Measurements from ENCODE around the gene TTLL1. TPM values are rescaled to one million over a fixed set of nuclear protein-coding genes. Genes with fewer than 3 reads are reported as not detected.

The TTLL1 gene
- total RNA-seq, 1 experiment from 2014 or later, result 3.3 TPM

GRCh38 chr22:43004362-43005035 lies 84.7 kb downstream of the TTLL1 start:
- no peaks in the 10 kb centered on the region for H3K27me3 Mint-ChIP-seq (ENCODE audit: unreplicated experiment)
- peak; percentile 47 for DNase-seq
- CTCF ChIA-PET, result interaction anchor here (0.6 to 2.1 kb wide), 4 partner anchors 9 to 166 kb away, joined by 3 to 8 read pairs (median 4); partner anchors contain the start of gene PACSIN2
- TF ChIP-seq CTCF (IDR thresholded peaks at IDR 0.05; ENCODE audit: unreplicated experiment), result no peak
- no peaks in the 10 kb centered on the region for H3K9me3 Mint-ChIP-seq (ENCODE audit: low read depth, unreplicated experiment)
- BruUV-seq (replicated peaks), result no TSS peak
- peak overlapping the region; percentile 4 for H3K4me3 Mint-ChIP-seq (ENCODE audit: low read depth, unreplicated experiment)
- peak overlapping the region; percentile 11 for H3K27ac Mint-ChIP-seq (ENCODE audit: unreplicated experiment)
- intact Hi-C loops (cut with micrococcal nuclease; ENCODE audit: unreplicated experiment), result loop anchor here (2.0 kb wide), 1 partner anchor 34 kb away; no protein-coding TSS in a partner anchor
- H3K36me3 Mint-ChIP-seq (ENCODE audit: insufficient read depth, unreplicated experiment), result peaks cover 21% of the 10 kb centered on the region
- peaks cover 89% of the 10 kb centered on the region for H3K4me1 Mint-ChIP-seq (ENCODE audit: low read depth, unreplicated experiment)

- no peak for DNase-seq
- Mint-ChIP-seq H3K4me3 (ENCODE audit: low read depth, unreplicated experiment) (no peak overlapping the region), H3K27me3 (ENCODE audit: unreplicated experiment) (no peaks in the 10 kb centered on the region), H3K9me3 (ENCODE audit: low read depth, unreplicated experiment) (no peaks in the 10 kb centered on the region), H3K36me3 (ENCODE audit: insufficient read depth, unreplicated experiment) (peaks cover 13% of the 10 kb centered on the region), H3K27ac (ENCODE audit: unreplicated experiment) (peak overlapping the region; percentile 67), H3K4me1 (ENCODE audit: low read depth, unreplicated experiment) (peaks cover 97% of the 10 kb centered on the region)
- BruUV-seq (replicated peaks), result no TSS peak
- CTCF ChIA-PET, result interaction anchor here (0.9 to 1.8 kb wide), 2 partner anchors 12 to 55 kb away, joined by 4 to 5 read pairs; partner anchors contain the start of gene PACSIN2
- intact Hi-C loops (cut with micrococcal nuclease; ENCODE audit: unreplicated experiment), result no loop called here
- TF ChIP-seq CTCF (IDR thresholded peaks at IDR 0.05; ENCODE audit: unreplicated experiment), result no peak
These were observed 87.0 kb downstream of the TTLL1 start for GRCh38 chr22:43002202-43002586.

- H3K36me3 Mint-ChIP-seq (ENCODE audit: insufficient read depth, unreplicated experiment), result peaks cover 9% of the 10 kb centered on the region
- intact Hi-C loops (cut with micrococcal nuclease; ENCODE audit: unreplicated experiment), result no loop called here
- H3K4me1 Mint-ChIP-seq (ENCODE audit: low read depth, unreplicated experiment), result peaks cover 97% of the 10 kb centered on the region
- no peak for DNase-seq
- no peaks in the 10 kb centered on the region for H3K9me3 Mint-ChIP-seq (ENCODE audit: low read depth, unreplicated experiment)
- peak overlapping the region; percentile 67 for H3K27ac Mint-ChIP-seq (ENCODE audit: unreplicated experiment)
- CTCF ChIA-PET, result interaction anchor here (0.6 to 1.8 kb wide), 3 partner anchors 13 to 54 kb away, joined by 3 to 5 read pairs (median 4); partner anchors contain the start of gene PACSIN2
- no peak overlapping the region for H3K4me3 Mint-ChIP-seq (ENCODE audit: low read depth, unreplicated experiment)
- no peaks in the 10 kb centered on the region for H3K27me3 Mint-ChIP-seq (ENCODE audit: unreplicated experiment)
- BruUV-seq (replicated peaks), result no TSS peak
- no peak for TF ChIP-seq CTCF (IDR thresholded peaks at IDR 0.05; ENCODE audit: unreplicated experiment)
These were observed 87.7 kb downstream of the TTLL1 start for GRCh38 chr22:43001271-43002201.

GRCh38 chr22:43000441-43001175 lies 88.6 kb downstream of the TTLL1 start:
- CTCF ChIA-PET, result interaction anchor here (0.6 kb wide), 2 partner anchors 13 to 20 kb away, joined by 3 to 6 read pairs; no protein-coding TSS in a partner anchor
- no peak for DNase-seq
- Mint-ChIP-seq H3K4me3 (ENCODE audit: low read depth, unreplicated experiment) (no peak overlapping the region), H3K36me3 (ENCODE audit: insufficient read depth, unreplicated experiment) (peaks cover 9% of the 10 kb centered on the region), H3K9me3 (ENCODE audit: low read depth, unreplicated experiment) (no peaks in the 10 kb centered on the region), H3K27me3 (ENCODE audit: unreplicated experiment) (no peaks in the 10 kb centered on the region), H3K4me1 (ENCODE audit: low read depth, unreplicated experiment) (peaks cover 96% of the 10 kb centered on the region), H3K27ac (ENCODE audit: unreplicated experiment) (peak overlapping the region; percentile 67)
- no peak for TF ChIP-seq CTCF (IDR thresholded peaks at IDR 0.05; ENCODE audit: unreplicated experiment)
- intact Hi-C loops (cut with micrococcal nuclease; ENCODE audit: unreplicated experiment), result no loop called here
- BruUV-seq (replicated peaks), result no TSS peak
